Left ventricle myocardium superior (tissue), 1 donor: ENCODE results near the gene NDRG3. TPM values are rescaled to one million over a fixed set of nuclear protein-coding genes. Genes with fewer than 3 reads are reported as not detected.

ENCODE experiments used
- ATAC-seq: fragments of 200-7000 bp; cut with Tn5 transposase; one replicate; pipeline ENCODE4 v1.9.1; 2020; ENCODE audit warnings: mild to moderate bottlenecking, moderate library complexity
- DNase-seq: peaks from one replicate; pipeline ENCODE4 v3.0.0-alpha.2; 2020
- intact Hi-C: fragments of 100-400 bp; cut with micrococcal nuclease; formaldehyde crosslinking; loops from one replicate; pipeline ENCODE4 v1.11.0; 2022
- long read RNA-seq: library from polyadenylated mRNA; unstranded; transcript quantifications from one replicate; pipeline ENCODE4 v2.0.0, GENCODE V29; 2021
- total RNA-seq: library from RNA; stranded (reverse); fragmentation: NEBNext Ultra II Directional; extraction: Animal tissue kit (Norgen Biotek cat#: 25700); gene quantifications from one replicate; pipeline ENCODE4 v1.2.1, GENCODE V29; 2021
- donor health status: DM: no; HTN: yes; CAD: no; lungs with severe emphysema.

Gene NDRG3
- 35.7 TPM for total RNA-seq
- long read RNA-seq, transcript NDRG3-202 (15 exons, 2,917 nt): minor isoform, 5 of 60 reads
- long read RNA-seq, transcript NDRG3-201 (16 exons, 2,964 nt): major isoform, 27 of 60 reads
- long read RNA-seq, partial matches to known transcripts: 3 of 60 reads
- long read RNA-seq, other reads (novel, unspliced or antisense): 24 of 60 reads

DNA sequence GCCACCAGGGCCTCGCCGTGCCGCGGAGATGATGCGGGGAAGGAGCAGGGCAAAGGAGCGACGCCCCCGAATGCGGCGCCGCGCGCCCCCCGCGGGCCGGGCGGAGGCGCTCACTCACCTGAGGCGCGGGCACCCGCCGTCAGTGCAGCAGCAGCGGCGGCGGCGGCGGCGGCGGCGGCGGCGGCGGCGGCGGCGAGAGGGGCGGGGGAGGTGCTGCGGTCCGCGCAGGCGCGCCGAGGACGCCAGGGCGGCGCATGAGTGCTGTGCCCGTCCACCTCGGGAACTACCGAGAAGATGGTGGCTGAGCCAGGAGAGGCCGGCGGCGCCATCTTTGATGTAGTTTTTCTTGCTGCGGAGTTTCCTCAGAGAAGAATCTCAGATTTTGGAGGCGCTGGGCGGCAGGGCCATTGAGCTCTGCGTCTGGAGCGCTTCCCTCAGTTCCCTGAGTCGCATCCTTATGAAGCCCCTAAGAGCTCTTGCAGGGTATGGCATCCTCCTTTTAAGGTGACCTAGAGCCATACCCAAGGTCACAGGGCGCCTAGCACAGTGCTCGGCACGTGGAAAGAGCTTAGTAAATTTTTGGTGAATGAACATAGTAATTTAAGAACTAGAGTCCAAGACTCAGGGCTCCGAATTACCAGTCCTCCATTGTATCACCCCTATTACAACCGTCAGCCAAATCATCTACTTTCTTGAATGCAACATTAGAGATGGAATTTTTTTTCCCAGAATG, at the start of gene NDRG3:
NDRG3 (minus strand) TSS at position 164 of the 733 bp plus-strand sequence. CDS start 24,355 bp downstream, outside the sequence.
- ATAC-seq (peak; percentile 88), DNase-seq (peak; percentile 96)
- intact Hi-C loops: no loop called here

DNA sequence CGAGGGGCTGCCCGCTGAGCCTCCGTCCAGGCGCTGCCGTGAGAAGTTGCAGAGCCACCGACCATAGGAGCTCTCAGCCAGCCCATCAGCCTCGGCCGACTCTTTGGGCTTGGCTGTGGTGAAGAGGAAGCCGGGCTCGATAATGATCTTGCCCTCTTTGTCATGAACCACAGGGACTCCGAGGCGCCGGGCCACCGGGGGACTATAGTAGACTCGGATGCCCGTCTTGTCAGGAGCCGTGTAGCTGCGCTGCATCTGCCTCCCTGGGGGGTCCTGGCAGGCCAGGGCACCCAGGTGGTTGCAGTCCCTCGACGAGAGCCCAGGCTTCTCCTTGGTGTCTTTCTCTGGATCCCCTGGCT, 48.2 kb upstream of the NDRG3 start:
- no peak for ATAC-seq
- intact Hi-C loops: no loop called here
- DNase-seq: no peak

DNA sequence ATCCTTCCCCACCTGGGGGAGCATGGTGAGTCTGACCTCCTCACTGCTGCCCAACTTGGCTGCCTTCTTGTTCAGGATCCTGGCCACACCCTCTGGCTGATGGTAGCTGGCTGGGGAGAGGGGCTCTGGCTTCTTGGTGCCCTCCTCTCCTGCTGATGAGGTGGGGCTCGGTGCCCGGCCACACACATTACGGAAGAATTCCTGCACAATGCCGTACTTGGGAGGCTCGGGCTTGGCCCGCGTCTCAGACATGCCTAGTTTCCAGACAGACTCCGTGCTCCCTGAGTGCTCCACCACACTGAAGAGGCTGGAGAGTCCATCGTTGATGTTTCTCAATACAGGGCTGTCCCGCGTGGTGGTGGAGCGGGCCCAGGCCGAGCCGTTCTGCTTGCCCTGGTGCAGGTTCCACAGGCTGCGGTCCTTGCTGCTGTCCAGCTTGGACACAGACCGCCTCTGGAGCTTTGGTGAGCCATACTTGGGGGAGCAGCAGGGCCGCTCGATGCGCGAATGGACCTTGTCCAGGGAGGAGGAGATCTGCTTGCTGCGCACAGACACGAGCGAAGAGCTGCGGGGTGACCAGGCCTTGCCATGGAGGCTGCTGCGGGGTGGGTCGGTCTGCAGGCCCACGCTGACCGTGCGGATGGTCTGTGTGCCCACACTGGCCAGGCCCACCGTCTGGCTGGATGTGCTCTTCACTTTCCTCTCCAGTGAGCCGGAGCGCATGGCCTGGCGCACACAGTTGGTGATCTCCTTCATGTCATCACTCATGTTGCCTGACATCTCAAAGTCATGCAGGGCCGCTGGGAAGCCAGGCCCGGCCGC, 47.6 kb upstream of the NDRG3 start:
- DNase-seq (no peak), ATAC-seq (no peak)
- intact Hi-C loops: no loop called here

DNA sequence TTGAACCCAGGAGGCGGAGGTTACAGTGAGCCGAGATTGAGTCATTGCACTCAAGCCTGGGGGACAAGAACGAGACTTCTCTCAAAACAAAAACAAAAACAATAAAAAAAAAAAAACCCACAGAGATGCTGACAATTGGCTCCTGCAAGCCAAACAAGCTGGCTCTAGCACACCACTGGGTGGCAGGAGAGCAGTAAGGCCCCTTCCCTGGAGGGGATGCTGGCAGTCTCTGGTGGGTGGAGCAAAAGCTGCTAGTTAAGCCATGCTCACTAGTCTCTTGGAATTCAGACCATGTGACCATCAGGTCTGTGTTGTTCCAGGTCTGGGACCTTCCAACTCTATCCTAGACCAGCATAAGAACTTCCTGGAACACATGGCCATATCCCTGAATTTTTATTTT, 46.5 kb upstream of the NDRG3 start:
- peak; percentile 74 for ATAC-seq
- intact Hi-C loops: no loop called here
- peak; percentile 58 for DNase-seq

DNA sequence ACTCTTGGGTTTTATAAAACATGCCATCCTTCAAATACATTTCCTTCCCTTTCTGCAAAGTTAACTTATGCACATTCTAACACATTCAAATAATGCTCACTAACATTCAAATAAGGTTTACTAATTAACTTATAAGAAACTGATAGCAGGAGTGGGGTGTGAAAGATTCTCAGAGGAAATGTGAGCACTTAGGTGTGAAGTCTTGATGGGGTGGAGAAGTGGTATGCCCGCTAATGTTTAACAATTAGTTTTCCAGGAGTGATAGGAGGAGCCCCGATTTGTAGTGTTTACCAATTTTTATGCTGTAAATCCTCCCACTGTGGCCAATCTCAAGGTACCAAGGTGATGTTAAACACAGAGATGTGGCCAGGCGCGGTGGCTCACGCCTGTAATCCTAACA, 46.0 kb upstream of the NDRG3 start:
- ATAC-seq (no peak), DNase-seq (no peak)
- intact Hi-C loops: no loop called here

DNA sequence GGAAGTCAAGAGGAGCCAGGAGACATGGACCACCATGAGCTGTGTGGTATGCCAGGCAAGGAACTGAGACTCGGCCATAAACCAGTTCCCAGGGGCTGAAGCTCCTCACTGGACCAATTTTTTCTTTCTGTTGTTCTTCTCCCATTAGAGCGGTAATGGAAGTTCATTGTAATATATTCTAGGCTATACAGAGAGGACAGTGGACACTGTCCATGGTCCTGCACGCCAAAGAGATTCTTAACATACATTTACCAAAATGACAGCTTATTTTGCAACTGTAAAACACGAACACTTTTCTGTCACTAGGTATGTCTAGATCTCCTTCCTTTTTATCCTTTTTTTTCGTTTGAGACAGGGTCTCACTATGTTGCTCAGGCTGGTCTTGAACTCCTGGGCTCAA, 40.8 kb upstream of the NDRG3 start:
- intact Hi-C loops: no loop called here
- ATAC-seq (no peak), DNase-seq (no peak)

DNA sequence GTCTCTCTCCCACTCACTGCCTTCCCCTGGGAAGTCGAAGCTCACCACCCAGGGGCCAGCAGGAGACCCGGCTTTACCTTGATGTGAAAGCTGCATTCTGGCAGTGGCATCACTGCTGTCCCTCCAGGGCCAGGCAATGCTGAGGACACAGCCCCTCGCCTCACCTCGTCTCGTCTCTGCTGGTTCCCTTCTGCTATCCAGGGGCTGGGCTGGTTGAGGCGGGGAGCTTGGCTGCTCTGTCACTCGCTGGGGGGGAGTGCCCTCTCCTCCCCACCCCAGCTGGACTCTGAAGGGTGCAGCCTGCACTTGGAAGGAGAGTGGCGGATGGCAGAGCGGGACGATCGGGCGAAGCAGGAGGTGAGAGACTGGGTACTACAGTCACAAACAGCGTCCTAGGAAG, 40.4 kb upstream of the NDRG3 start:
- ATAC-seq: no peak
- intact Hi-C loops: no loop called here
- no peak for DNase-seq

DNA sequence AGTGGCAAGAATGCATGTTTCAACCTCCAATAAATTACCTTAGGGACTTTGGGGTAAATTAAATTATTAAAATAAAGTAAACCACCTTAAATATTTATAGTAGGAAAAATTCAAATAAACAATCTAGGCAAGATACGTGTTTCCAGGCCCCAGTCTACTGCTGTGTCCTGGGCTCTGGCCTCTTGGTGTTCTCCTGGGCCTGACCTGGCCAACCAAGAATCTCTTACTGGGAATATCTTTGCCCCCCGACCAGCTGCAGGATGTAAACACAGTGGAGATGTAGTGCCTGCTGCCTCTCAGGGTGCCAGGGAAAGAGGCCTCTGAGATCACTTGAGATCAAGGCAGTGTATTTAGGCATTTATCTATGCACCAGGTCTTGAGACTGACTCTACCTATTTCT, 39.4 kb upstream of the NDRG3 start:
- no peak for DNase-seq
- intact Hi-C loops: no loop called here
- peak; percentile 4 for ATAC-seq

DNA sequence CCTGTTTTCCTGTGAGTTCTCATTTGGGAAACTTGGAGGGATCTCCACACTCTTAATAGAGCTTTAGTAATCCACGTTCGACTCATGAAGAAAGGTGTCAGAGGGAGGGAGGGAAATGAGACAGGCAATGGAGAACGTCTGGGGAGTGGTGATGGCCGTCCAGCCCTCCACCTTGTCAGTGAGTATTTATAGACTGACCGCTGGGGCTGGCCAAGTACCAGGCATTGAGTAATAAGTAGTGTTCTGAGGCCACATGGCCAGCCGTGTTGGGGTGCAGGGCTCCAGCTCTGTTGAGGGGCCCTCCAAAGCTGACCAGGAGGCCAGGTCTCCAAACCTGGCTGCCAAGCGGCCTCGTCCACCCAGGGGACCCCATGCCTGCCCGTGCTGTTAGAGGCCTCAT, 39.0 kb upstream of the NDRG3 start:
- ATAC-seq: peak; percentile 93
- peak; percentile 70 for DNase-seq
- intact Hi-C loops: no loop called here

DNA sequence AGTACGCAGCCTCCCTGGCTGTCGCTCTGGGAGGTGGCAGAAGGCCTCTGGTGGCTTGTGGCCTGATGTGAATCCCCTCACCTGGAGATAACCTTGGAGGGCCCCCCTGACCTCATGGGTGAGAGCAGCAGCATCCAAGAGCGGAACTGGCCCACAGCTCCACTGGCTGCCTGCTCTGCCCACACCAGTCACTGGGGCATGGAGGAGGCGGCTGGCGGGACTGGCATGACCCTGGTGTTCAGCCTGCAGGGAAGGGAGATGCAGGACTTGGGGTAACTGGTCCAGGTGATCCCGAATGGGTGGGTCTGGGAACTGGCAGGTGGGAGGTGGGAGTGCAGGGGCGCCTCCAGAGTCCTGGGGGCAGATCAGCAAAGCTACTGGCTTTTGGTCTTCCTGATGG, 38.2 kb upstream of the NDRG3 start:
- DNase-seq (no peak), ATAC-seq (no peak)
- intact Hi-C loops: no loop called here

DNA sequence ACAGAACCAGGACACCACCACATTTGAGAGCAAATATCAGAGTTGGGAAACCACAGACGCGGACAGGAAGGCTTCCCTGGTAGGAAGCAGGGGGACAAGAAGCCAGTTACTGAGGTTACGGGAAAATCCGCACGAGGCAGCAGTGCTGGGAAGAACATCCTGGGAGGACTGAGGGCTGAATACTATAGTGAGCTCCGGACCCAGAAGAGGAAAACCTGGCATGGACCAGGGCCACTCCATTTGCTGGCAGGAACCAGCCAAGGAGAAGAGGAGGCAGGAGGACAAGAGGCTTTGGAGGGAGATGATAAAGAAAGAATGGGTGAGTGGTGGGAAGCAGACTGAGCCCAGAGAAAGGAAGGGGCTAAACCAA, 33.8 kb upstream of the NDRG3 start:
- DNase-seq (no peak), ATAC-seq (no peak)
- intact Hi-C loops: no loop called here

DNA sequence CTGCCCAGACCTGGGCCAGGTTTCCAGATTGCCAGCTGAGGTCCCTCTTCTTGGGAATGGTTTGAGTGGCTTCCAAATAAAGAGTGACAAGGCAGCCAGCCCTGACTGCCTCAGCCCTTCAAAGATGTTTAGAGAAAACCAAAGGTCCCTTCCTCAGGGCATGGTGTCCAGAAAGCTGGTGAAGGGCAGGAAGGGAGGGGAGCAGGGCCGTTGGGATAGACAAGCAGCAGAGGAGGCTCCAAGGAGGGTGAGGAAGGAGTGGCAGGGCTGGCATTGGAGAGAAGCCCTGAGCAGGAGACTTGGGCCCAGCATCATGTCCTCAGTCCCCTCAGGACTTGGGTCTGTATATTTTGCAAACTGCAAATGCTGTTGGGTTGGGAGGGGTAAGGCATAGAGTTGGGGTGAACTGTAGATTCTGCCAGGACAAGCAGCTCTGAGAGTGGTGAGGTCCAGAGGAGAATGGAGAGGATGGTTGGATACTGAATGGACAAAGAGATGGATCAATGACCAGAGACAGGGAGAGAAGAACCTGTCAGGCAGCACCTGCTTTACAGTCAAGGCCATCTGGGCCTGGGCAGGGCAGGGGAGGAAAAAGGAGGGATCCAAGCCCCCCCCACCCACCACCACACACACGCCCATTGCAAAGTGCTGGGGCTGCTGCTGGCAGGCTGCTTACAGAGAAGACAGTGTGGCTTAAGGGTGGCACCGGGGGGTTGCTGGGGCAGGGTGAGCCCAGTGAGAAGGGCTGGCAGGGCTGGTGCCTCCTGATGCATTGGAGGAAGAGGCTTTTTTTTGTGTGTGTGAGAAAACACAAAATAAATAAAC, 33.2 kb upstream of the NDRG3 start:
- no peak for DNase-seq
- intact Hi-C loops: no loop called here

DNA sequence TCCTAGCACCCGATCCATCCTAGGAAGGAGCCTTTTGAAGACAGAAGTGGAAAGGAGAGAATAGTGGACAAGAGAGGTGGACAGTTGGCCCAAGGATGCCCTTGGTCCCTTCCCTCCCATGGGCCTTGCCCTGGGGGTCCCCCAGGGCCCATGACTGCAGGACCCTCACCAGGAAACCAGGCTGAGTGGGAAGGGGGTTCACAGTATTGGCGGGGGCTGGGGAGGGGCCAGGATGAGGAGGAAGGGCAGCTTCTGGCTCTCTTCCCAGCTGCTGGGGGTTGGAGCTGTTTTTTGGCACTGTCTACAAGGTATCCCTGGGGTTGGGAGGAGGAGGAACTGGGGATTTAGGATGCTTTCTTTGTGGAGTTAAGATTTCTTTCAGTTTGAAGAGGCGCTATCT, 31.7 kb upstream of the NDRG3 start:
- DNase-seq (no peak), ATAC-seq (no peak)
- intact Hi-C loops: no loop called here

More for the DNA sequence above, 33.2 kb upstream of the NDRG3 start:
- no peak for ATAC-seq

DNA sequence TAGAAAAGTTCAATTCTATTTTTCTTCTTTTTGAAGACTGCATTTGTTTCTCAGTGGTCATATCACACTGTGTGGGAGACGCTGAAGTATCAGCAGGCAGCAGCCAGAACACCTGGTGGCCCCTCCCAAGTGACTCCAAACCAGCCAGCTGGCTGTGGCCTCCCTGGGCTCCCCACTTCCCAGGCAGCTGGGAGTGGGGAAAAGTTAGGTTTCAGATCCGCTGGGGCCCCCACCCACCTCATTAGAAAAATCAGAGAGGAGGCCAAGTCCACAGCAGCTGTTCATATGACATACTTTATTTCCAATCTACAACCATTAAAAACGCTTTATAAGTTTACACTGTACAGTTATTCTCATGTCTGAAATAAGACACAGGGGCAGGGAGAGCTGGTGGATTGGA, 31.3 kb upstream of the NDRG3 start:
- ATAC-seq (no peak), DNase-seq (no peak)
- intact Hi-C loops: no loop called here

DNA sequence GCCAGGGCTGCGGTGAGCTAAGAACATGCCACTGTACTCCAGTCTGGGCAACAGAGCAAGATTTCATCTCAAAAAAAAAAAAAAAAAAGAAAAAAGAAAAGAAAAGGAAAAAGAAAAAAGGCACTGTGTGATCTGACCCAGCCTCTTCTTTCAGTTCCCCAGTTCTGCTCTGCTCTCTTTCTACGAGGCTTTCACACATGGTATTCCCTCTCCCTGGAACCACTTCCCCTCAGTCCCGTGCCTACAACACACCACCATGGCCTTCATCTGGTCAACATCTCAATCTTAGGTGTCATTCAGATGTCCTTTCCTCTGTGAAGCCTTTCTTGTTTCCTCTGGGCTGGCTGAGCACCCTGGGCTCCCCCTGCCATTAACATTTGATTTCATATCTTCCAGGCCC, 29.9 kb upstream of the NDRG3 start:
- intact Hi-C loops: no loop called here
- DNase-seq (no peak), ATAC-seq (no peak)

DNA sequence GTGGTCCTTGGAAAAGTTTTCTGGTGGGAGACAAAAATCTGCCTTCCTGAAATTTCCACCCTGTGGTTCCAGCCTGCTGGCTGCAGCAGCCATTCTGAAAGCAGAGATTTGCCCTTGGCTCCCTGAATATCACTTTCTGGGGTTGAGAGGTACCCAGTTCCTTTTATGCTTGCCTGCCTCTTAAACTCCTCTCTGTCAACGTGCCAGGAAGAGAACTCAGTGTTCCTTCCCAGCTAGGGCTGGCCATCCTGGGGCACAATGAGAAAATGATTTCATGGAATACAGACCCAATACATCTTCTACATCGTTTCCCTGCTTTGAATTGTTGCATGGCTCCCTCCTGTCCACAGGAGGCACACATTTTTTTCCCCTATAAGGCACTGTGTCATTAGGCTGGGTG, 29.3 kb upstream of the NDRG3 start:
- intact Hi-C loops: no loop called here
- ATAC-seq (no peak), DNase-seq (no peak)

DNA sequence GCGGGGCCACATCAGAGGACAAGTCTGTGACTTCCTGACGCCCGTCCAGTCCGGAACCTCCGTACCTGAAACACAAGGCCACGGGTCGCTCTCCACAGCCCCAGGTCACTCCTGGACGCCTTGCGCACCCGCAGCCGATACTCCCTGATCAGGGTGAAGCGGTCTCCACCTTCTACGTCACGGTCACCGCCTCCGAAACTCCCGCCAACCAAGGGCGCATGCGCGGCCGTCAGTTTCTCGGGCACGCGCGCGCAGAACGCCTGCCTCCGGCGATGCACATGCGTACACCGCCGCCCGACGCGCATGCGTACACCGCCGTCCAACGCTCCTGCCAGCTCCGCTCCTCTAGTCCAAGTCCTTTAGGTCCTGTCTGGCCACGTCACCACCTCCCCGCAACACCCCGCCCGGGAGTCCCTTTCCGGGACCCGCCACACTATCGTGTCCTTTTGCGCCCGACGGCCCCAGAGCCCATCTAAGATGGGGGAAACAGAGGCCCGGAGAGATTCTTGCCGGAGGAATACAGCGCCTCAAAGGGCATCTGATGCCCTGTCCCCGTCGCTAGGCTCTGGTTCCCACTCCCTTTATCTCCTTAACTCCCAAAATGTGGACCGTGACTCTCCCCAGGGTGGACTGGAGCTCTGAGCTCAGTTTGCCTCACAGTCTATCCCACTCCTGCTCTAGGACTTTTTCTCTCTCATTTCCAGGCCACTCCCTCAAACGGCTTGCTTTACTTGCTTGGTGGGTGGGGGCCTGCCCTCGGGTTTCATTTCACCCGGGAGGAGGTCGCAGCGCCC, 27.9 kb upstream of the NDRG3 start, which contains the start of gene DSN1:
DSN1 (minus strand) TSS at position 167 of the 794 bp plus-strand sequence. CDS start 2,305 bp downstream, outside the sequence.
- DNase-seq (peak; percentile 100), ATAC-seq (peak; percentile 97)
- intact Hi-C loops: no loop called here

DNA sequence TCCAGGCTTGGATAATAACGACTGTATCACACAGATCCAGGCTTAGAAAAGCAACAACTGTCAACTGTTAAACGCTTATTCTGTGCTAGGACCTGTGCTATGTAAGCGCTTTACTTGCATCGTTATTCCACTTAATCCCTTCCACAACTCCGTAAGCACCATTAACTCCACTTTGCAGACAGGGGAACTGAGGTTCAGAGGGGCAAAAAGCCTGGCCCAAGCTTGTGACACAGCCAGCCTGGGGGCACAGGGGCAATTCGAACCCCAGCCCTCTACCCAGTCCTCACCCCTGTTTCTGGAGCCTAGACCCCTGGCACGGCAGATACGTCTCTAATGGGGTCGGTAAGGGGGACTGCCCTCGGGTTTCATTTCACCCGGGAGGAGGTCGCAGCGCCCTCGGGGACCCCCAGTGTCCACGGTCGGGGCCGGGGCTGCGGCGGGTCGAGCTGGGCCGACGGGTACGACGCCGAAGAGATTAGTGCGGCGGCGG, 27.3 kb upstream of the NDRG3 start:
- intact Hi-C loops: no loop called here
- ATAC-seq (no peak), DNase-seq (no peak)

DNA sequence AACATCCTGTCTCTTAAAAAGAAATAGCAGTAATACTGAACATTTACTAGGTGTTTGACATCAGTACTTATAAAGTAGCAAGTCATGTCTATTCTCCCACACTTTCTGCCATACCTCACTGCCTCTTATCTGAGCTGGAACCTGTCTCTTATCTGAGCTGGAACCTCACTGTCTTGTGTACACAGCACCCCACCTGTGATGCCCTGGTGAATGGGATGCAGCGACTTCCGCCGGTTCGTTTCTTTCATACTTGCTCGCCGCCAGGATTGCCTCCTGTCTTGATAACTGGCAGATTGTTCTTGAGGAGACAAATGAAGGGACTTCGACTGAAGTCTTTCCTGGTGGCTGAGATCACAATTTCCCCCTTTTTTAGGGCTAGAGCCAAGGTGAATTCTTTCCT, 24.8 kb upstream of the NDRG3 start:
- ATAC-seq (no peak), DNase-seq (no peak)
- intact Hi-C loops: no loop called here
